ENCODE results near the gene FOXQ1.

The FOXQ1 gene

DNA sequence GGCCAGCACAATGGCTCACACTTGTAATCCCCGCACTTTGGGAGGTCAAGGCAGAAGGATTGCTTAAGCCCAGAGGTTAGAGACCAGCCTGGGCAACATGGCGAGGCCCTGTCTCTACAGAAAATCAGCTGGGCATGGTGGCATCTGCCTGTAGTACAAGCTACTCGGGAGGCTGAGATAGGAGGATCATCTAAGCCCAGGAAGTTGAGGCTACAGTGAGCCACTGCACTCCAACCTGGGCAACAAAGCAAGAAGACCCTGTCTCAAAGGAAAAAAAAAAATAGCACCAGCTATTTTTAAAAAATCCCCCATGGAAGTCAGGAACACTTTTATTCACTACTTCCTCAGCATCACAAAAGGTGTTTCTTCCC lies 45.2 kb upstream of the FOXQ1 start:
- TF ChIP-seq, protein P1, sequence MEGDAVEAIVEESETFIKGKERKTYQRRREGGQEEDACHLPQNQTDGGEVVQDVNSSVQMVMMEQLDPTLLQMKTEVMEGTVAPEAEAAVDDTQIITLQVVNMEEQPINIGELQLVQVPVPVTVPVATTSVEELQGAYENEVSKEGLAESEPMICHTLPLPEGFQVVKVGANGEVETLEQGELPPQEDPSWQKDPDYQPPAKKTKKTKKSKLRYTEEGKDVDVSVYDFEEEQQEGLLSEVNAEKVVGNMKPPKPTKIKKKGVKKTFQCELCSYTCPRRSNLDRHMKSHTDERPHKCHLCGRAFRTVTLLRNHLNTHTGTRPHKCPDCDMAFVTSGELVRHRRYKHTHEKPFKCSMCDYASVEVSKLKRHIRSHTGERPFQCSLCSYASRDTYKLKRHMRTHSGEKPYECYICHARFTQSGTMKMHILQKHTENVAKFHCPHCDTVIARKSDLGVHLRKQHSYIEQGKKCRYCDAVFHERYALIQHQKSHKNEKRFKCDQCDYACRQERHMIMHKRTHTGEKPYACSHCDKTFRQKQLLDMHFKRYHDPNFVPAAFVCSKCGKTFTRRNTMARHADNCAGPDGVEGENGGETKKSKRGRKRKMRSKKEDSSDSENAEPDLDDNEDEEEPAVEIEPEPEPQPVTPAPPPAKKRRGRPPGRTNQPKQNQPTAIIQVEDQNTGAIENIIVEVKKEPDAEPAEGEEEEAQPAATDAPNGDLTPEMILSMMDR (IDR thresholded peaks at IDR 0.05; ENCODE audit: extremely low read depth, insufficient read depth, missing control alignments), result no peak
- no peak for DNase-seq (ENCODE audit: low spot score)
- in situ Hi-C loops (cut with MboI; ENCODE audit: low pct_unique_long_range_greater_than_20kb, low sequenced_read_pairs, unreplicated experiment), result no loop called here

DNA sequence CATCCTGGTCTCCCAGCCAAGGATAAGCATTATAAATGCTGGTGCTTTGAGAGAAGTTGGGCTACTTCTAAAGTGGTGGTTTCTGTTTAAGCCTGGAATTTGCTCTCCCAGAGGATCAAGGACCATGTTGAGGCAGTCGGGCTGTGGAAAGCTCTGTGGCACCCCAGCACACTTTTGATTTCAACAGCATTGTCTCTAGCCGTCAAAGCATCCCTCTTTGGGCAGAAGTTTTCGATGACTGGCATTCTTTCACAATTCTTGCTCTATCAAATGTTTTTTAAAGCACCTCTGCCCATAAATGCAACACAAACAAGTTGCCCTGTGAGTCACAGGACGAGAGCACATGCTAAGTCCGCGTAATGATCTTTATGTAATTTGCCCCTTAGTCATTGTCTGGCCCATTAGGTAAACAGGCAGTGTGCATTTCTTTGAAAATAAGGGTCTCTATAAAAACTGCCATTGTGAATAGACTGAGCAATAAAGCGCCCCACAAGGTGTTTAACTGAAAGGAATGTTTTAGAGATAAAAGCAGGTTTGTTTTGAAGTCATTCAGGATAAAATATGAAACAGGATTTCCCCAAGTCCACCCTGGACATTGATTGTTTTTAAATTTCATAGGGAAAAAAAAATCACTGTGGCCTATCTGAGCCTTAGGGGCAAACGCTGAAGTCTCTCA lies 44.7 kb upstream of the FOXQ1 start:
- in situ Hi-C loops (cut with MboI; ENCODE audit: low pct_unique_long_range_greater_than_20kb, low sequenced_read_pairs, unreplicated experiment), result no loop called here
- TF ChIP-seq, protein P1 (IDR thresholded peaks at IDR 0.05; ENCODE audit: extremely low read depth, insufficient read depth, missing control alignments), result no peak
- no peak for DNase-seq (ENCODE audit: low spot score)

DNA sequence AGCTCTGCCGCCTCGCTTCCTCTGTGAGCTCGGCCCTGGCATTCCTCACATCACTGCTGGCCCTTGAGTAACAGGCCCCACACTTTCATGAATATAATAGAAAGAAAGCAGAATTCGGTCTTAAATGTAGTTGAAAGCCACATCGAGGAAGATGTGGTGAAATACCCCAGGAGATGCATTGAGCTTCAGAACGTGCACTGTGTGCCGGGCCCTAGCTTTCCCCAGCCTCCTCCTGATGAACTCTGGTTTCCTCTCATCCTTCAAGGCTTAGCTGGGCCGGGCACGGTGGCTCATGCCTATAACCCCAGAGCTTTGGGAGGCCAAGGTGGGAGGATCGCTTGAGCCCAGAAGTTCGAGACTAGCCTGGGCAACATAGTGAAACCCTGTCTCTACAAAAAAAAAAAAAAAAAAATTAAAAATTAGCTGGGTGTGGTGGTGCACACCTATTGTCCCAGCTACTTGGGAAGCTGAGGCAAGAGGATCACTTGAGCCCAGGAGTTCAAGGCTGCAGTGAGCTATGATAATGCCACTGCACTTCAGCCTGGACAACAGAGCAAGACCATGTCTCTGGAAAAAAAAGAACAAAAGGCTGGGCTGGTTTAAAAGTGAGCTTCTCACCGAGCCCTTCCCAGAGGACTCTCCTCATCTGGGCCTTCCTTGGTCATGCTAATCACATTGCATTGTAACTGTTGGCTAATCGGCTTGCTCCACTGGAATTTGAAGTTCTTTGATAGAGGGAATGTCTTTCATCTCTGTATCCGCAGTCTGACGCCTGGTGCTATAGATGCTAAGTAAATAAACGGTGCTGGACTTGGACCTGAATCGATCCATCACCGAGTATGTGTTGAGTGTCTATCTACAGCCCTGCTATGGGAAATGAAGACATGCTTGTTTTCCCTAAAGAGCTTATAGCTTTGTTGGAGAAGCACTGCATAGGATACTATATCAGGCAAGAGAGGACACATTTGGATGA lies 43.8 kb upstream of the FOXQ1 start:
- no peak for DNase-seq (ENCODE audit: low spot score)
- in situ Hi-C loops (cut with MboI; ENCODE audit: low pct_unique_long_range_greater_than_20kb, low sequenced_read_pairs, unreplicated experiment), result no loop called here
- TF ChIP-seq, protein P1 (IDR thresholded peaks at IDR 0.05; ENCODE audit: extremely low read depth, insufficient read depth, missing control alignments), result no peak

DNA sequence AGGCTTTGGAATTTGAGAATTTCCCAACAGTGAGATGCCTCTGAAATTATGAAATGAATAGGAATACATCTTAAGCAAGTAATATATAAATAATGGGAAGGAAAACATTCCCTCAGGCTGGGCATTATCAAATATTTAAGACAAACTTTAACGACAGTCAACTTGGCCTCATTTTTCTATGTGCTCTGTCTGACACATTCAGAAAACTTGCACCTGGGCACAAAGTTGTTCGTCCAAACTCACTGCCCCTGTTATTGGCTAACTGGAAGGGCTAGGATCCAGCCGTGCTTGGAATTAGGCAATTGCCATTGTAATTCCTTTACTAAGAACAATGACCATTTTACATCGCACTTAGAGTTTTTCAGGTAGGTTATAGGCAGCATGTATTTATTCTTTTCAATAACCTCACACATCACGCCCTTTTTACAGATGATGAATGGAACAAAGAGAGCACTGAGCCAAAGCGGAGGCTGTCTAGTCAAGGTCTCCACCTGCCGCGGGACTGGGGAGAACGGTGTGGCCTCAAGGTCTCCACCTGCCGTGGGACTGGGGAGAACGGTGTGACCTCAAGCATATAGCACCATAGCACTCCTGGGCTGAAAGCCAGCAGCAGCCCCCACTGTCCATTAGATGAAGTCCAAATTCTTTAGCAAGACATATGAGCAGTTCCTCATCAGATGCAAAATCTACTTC lies 40.7 kb upstream of the FOXQ1 start:
- in situ Hi-C loops (cut with MboI; ENCODE audit: low pct_unique_long_range_greater_than_20kb, low sequenced_read_pairs, unreplicated experiment), result no loop called here
- no peak for DNase-seq (ENCODE audit: low spot score)
- TF ChIP-seq, protein P1 (IDR thresholded peaks at IDR 0.05; ENCODE audit: extremely low read depth, insufficient read depth, missing control alignments), result no peak

DNA sequence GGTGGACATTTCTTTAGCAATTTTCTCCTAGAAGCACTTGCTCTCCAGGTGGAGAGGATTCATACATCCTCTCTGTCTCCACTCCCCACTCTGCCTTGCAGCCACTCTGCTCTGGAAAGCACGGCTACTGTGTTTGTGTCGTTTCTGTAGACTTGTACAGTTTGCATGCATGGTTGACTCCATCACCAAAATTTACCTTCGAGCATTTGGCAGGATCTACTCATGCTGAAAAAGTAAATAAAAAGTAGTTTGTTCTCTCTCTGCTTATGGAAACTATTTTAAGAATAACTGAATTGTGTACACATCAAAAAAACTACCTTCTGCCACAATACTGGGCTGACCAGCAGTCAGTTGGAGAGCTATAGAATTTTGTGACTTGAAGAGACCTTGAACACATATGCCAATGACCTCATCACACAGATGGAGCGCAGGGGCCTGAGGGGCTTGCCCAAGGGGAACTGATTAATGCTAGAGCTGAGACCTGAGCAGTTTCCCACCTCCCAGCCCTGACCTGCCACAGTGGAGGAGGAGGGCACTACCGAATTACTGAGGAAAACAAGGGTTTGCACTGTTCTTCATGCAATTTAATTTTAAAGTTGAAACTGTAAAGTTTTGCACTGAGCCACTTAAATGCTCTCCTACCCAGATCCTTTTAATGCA lies 33.7 kb upstream of the FOXQ1 start:
- in situ Hi-C loops (cut with MboI; ENCODE audit: low pct_unique_long_range_greater_than_20kb, low sequenced_read_pairs, unreplicated experiment), result no loop called here
- TF ChIP-seq, protein P1 (IDR thresholded peaks at IDR 0.05; ENCODE audit: extremely low read depth, insufficient read depth, missing control alignments), result no peak
- DNase-seq (ENCODE audit: low spot score), result no peak

DNA sequence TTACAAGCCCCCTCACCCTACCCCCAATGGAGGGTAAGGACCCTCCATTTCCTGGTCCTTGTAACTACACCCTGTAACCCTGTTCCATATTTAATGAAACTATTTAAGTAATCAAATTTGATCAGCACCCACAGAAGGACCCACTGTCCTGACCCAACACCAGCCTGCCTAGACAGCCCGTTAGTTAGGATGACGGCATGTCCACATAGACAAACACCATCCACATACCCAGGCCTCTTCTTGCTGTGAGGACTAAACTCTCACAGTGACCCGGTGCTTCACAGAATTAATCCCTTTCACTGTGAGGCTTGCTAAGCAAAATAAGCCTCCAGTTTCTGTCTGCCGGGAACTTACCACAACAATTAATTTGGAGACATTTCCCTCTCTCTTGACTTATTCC lies 32.8 kb upstream of the FOXQ1 start:
- TF ChIP-seq, protein P1 (IDR thresholded peaks at IDR 0.05; ENCODE audit: extremely low read depth, insufficient read depth, missing control alignments), result no peak
- in situ Hi-C loops (cut with MboI; ENCODE audit: low pct_unique_long_range_greater_than_20kb, low sequenced_read_pairs, unreplicated experiment), result no loop called here
- DNase-seq (ENCODE audit: low spot score), result no peak

Measured in GM13977 (cell line).